ENCODE results near the gene KRT7.

KRT7 gene

DNA sequence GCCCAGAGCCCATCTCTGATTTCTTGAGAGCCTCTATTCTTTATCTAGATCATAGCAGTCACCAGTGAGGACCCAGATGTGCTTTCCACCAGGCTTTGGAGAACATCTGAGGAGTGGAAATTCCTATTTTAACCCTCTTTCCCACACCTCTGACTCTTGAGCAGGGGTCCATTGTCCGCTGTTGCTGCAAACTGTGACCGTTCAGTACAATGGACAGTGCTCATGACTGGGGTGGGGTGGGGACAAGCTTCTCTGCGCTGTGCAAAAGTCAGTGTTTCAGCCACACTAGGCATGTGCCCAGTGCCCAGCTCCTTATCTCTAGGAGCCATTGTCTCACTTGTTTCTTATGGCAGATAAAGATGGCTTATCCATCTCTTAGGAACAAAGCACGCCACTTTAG, 16.9 kb upstream of the KRT7 start:
- no peak overlapping the region for H3K4me3 ChIP-seq (ENCODE audit: low read depth in 1 of 2, low read length in 2 of 2)
- H3K36me3 ChIP-seq (ENCODE audit: control insufficient read depth in 1 of 2, insufficient read depth in 2 of 2, low read length in 2 of 2), result no peaks in the 10 kb centered on the region
- no peaks in the 10 kb centered on the region for H3K9me3 ChIP-seq (ENCODE audit: control insufficient read depth in 1 of 2, low read length in 2 of 2)
- H3K27ac ChIP-seq (ENCODE audit: low read length), result no peak overlapping the region
- no peaks in the 10 kb centered on the region for H3K27me3 ChIP-seq (ENCODE audit: low read depth, low read length)
- peaks cover 0 to 5% of the 10 kb centered on the region in 2 donors for H3K4me1 ChIP-seq (ENCODE audit: control insufficient read depth in 1 of 2, insufficient read depth in 2 of 2, low read length in 2 of 2)

DNA sequence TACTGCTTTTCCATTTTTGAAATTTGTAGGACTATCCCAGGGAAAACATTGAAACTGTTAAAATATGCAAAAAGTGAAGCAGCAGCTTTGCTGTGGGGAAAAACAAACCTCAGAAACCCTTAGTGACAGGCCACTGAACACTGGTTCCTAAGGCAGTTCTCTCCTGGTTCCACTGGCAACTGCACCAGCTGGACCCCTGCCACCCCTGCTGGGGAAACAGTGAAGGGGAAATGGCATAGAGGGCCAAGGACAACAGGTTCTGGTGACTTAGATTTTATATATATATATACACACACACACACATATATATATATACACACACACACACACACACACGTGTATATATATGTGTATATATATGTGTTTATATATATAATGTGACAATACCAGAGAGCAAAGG, 16.2 kb upstream of the KRT7 start:
- H3K27ac ChIP-seq (ENCODE audit: low read length), result no peak overlapping the region

DNA sequence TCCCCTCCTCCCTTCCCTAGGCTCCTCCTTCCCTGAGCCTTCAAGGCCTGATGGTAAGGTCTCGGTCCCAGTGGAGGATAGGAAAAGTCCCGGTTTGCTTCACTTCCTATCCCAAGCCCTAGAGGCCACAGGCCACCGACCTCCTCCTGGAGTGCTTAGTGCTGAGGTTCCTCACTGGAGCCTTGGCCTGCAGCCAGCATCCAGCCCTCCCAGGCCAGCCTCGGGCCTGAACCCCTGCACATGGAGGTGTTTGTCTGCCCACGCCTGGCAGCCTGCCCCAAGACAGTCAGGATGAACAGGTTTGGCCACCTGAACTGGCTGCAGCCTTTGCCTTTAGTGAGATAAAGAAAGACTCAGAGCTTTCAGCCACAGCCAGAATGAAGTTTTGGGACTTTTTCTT, 15.8 kb upstream of the KRT7 start:
- Histone ChIP-seq H3K27me3 (ENCODE audit: low read depth, low read length) (no peaks in the 10 kb centered on the region), H3K27ac (ENCODE audit: low read length) (no peak overlapping the region), H3K9me3 (ENCODE audit: control insufficient read depth in 1 of 2, low read length in 2 of 2) (no peaks in the 10 kb centered on the region), H3K4me3 (ENCODE audit: low read depth in 1 of 2, low read length in 2 of 2) (no peak overlapping the region), H3K4me1 (ENCODE audit: control insufficient read depth in 1 of 2, insufficient read depth in 2 of 2, low read length in 2 of 2) (peaks cover 0 to 5% of the 10 kb centered on the region in 2 donors), H3K36me3 (ENCODE audit: control insufficient read depth in 1 of 2, insufficient read depth in 2 of 2, low read length in 2 of 2) (no peaks in the 10 kb centered on the region)

More for the DNA sequence above, 16.2 kb upstream of the KRT7 start:
- peaks cover 0 to 5% of the 10 kb centered on the region in 2 donors for H3K4me1 ChIP-seq (ENCODE audit: control insufficient read depth in 1 of 2, insufficient read depth in 2 of 2, low read length in 2 of 2)
- no peaks in the 10 kb centered on the region for H3K36me3 ChIP-seq (ENCODE audit: control insufficient read depth in 1 of 2, insufficient read depth in 2 of 2, low read length in 2 of 2)
- no peaks in the 10 kb centered on the region for H3K9me3 ChIP-seq (ENCODE audit: control insufficient read depth in 1 of 2, low read length in 2 of 2)
- H3K4me3 ChIP-seq (ENCODE audit: low read depth in 1 of 2, low read length in 2 of 2), result no peak overlapping the region
- no peaks in the 10 kb centered on the region for H3K27me3 ChIP-seq (ENCODE audit: low read depth, low read length)

DNA sequence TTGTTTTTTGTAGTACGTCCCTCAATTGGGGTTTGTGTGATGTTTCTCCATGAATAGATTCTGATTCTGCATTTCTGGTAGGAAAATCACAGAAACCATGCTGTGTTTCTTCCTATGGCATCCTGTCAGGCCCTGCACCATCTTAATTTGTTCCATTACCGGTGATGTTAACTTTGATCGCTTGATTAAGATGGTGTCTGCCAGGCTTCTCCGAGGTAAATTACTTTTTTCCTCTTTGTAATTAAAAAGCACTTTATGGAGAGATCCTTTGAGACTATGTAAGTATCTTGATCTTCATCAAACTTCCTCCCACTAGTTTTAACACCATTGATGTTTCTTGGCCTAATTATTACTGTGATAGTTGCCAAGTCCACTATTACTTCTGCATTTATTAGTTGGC, 15.0 kb upstream of the KRT7 start:
- Histone ChIP-seq H3K4me1 (ENCODE audit: control insufficient read depth in 1 of 2, insufficient read depth in 2 of 2, low read length in 2 of 2) (peaks cover 0 to 5% of the 10 kb centered on the region in 2 donors), H3K36me3 (ENCODE audit: control insufficient read depth in 1 of 2, insufficient read depth in 2 of 2, low read length in 2 of 2) (no peaks in the 10 kb centered on the region), H3K4me3 (ENCODE audit: low read depth in 1 of 2, low read length in 2 of 2) (no peak overlapping the region), H3K9me3 (ENCODE audit: control insufficient read depth in 1 of 2, low read length in 2 of 2) (no peaks in the 10 kb centered on the region), H3K27ac (ENCODE audit: low read length) (no peak overlapping the region), H3K27me3 (ENCODE audit: low read depth, low read length) (no peaks in the 10 kb centered on the region)

DNA sequence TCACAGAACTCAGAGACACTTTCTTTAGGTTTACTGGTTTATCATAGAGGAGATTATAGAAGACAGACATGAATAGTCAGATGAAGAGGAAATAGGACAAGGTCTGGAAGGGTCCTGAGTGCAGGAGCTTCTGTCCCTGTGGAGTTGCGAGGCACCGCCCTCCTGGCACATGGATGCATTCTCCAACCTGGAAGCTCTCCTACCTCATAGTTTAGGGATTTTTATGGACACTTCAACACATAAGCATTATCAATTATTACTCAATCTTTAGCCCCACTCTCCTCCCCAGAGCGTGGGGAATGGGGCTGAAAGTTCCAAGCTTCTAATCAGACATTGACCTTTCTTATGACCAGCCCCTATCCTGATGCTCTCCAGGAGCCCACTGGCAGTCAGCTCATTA, 12.6 kb upstream of the KRT7 start:
- no peak overlapping the region for H3K4me3 ChIP-seq (ENCODE audit: low read depth in 1 of 2, low read length in 2 of 2)
- H3K27me3 ChIP-seq (ENCODE audit: low read depth, low read length), result no peaks in the 10 kb centered on the region

DNA sequence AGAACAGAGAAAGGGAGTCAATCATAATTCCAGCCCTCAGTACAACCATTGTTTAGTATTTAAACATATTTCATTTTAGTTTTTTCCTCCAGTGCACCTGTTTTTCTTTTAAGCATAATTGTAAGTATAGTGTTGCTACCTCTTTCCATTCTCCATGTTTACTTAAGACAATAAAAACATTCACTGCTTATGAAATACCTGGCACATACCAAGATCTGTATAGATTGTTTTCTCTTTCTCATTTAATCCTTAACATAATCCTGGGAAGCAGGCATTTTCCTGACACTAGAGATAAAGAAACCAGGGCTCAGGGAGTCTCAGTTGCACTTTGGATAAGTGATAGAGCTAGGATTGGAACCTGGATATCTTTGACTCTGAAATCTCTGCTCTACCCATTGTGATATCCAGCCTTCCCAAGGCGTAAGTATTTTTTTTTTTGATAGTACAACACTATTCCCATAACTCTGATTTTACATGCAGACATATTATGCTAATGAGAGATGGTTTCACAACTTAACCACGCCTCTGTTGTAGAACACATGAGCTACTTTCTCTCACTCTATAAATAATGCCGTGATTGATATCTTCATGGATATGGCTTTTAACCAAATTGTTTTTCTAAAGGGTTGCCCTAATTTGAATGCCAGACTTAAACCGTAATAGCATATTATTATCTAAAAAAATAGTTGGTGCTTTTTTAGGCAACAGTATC, 11.8 kb upstream of the KRT7 start:
- Histone ChIP-seq H3K4me3 (ENCODE audit: low read depth in 1 of 2, low read length in 2 of 2) (no peak overlapping the region), H3K27ac (ENCODE audit: low read length) (no peak overlapping the region), H3K36me3 (ENCODE audit: control insufficient read depth in 1 of 2, insufficient read depth in 2 of 2, low read length in 2 of 2) (no peaks in the 10 kb centered on the region), H3K9me3 (ENCODE audit: control insufficient read depth in 1 of 2, low read length in 2 of 2) (no peaks in the 10 kb centered on the region), H3K27me3 (ENCODE audit: low read depth, low read length) (no peaks in the 10 kb centered on the region), H3K4me1 (ENCODE audit: control insufficient read depth in 1 of 2, insufficient read depth in 2 of 2, low read length in 2 of 2) (peaks cover 0 to 5% of the 10 kb centered on the region in 2 donors)

More for the DNA sequence above, 12.6 kb upstream of the KRT7 start:
- Histone ChIP-seq H3K27ac (ENCODE audit: low read length) (no peak overlapping the region), H3K36me3 (ENCODE audit: control insufficient read depth in 1 of 2, insufficient read depth in 2 of 2, low read length in 2 of 2) (no peaks in the 10 kb centered on the region), H3K9me3 (ENCODE audit: control insufficient read depth in 1 of 2, low read length in 2 of 2) (no peaks in the 10 kb centered on the region), H3K4me1 (ENCODE audit: control insufficient read depth in 1 of 2, insufficient read depth in 2 of 2, low read length in 2 of 2) (peaks cover 0 to 5% of the 10 kb centered on the region in 2 donors)

DNA sequence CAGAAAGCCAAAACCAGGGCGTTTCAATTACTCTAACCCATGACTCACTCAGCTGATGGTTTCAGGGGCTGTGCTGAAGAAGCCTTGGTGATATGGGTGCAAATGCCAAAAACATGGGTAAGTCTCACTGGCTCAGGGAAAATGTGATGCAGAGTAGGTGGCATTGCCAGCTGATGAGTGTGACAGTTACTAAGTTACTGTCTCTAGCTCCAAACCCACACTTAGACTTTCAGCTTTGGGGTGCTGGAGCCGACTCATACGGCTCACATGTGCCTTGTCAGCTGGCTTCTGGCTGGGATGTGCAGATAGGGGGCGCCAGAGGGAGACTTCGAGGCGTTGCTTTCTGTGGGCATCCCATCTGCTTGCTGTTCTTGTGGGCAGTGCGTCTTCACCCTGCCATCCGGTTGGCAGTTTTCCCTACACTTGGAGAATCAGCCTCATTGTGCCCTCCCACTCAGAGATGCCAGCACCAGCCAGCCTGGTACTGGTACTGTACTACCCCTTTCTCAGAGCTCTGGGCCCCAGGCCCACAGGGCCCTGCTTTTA, 11.1 kb upstream of the KRT7 start:
- Histone ChIP-seq H3K4me3 (ENCODE audit: low read depth in 1 of 2, low read length in 2 of 2) (no peak overlapping the region), H3K36me3 (ENCODE audit: control insufficient read depth in 1 of 2, insufficient read depth in 2 of 2, low read length in 2 of 2) (no peaks in the 10 kb centered on the region), H3K9me3 (ENCODE audit: control insufficient read depth in 1 of 2, low read length in 2 of 2) (no peaks in the 10 kb centered on the region), H3K27me3 (ENCODE audit: low read depth, low read length) (no peaks in the 10 kb centered on the region), H3K27ac (ENCODE audit: low read length) (no peak overlapping the region), H3K4me1 (ENCODE audit: control insufficient read depth in 1 of 2, insufficient read depth in 2 of 2, low read length in 2 of 2) (peaks cover 0 to 5% of the 10 kb centered on the region in 2 donors)

DNA sequence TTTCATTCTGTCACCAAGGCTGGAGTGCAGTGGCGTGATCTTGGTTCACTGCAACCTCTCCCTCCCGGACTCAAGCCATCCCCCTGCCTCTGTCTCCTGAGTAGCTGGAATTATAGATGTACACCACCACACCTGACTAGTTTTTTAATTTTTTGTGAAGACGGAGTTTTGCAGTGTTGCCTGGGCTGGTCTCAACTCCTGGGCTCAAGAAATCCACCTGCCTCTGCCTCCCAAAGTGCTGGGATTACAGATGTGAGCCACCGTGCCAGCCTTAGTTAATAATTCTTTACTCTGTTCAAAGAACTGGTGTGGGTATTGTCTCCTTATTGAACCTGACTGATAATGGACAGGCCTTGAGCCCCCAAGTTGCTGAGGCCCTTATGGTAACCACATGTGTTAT, 10.4 kb upstream of the KRT7 start:
- Histone ChIP-seq H3K4me1 (ENCODE audit: control insufficient read depth in 1 of 2, insufficient read depth in 2 of 2, low read length in 2 of 2) (peaks cover 0 to 3% of the 10 kb centered on the region in 2 donors), H3K9me3 (ENCODE audit: control insufficient read depth in 1 of 2, low read length in 2 of 2) (no peaks in the 10 kb centered on the region), H3K27ac (ENCODE audit: low read length) (no peak overlapping the region), H3K36me3 (ENCODE audit: control insufficient read depth in 1 of 2, insufficient read depth in 2 of 2, low read length in 2 of 2) (no peaks in the 10 kb centered on the region), H3K4me3 (ENCODE audit: low read depth in 1 of 2, low read length in 2 of 2) (no peak overlapping the region), H3K27me3 (ENCODE audit: low read depth, low read length) (no peaks in the 10 kb centered on the region)

DNA sequence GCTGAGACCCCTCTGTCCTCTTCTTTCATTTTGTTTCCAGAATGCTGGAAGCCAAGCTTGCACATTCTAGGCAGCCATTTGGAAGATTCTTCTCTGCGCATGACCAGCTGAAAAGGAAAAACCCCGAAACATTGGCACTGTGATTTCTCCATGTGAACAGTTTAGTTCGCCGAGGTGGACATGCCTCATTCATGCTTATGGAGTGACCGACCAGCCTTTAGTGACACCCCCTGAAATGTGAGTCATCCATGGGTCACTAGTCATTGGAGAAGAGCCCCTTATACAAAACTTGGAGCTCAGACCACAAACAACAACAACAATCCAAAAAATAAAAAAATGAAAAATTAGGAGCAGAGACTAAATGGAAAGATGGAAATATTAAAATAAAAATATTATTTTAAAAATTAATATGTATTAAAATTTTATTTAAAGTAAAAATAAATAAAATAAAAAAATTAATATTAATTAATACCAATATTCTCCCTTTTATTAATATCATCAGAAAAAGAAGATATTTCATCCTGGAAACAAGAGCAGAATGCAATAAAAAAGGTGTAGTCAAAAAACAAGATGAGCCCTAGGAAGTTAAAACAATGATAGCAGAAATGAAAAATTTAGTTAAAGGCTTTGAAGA, 9.5 kb upstream of the KRT7 start:
- no peaks in the 10 kb centered on the region for H3K36me3 ChIP-seq (ENCODE audit: control insufficient read depth in 1 of 2, insufficient read depth in 2 of 2, low read length in 2 of 2)
- no peak overlapping the region for H3K4me3 ChIP-seq (ENCODE audit: low read depth in 1 of 2, low read length in 2 of 2)
- no peaks in the 10 kb centered on the region for H3K9me3 ChIP-seq (ENCODE audit: control insufficient read depth in 1 of 2, low read length in 2 of 2)
- H3K4me1 ChIP-seq (ENCODE audit: control insufficient read depth in 1 of 2, insufficient read depth in 2 of 2, low read length in 2 of 2), result no peaks in the 10 kb centered on the region
- H3K27me3 ChIP-seq (ENCODE audit: low read depth, low read length), result no peaks in the 10 kb centered on the region
- no peak overlapping the region for H3K27ac ChIP-seq (ENCODE audit: low read length)

DNA sequence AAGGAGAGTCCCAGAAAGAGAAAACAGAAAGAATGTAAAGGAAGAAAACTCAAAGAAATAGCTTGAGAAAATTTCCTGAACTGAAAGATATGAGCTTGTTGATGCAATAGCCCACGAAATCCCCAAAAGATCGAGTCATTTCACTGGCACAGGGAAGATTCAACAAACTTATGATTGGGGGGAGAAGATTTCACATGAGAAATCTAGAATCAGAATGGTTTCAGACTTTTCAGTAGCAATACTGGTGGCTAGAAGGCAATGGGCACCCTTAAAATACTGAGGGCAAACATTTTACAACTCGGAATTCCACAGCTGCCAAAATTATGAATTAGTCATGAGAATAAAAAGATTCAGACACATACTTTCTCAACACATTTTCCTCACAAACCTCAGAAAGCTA, 8.9 kb upstream of the KRT7 start:
- H3K4me1 ChIP-seq (ENCODE audit: control insufficient read depth in 1 of 2, insufficient read depth in 2 of 2, low read length in 2 of 2), result no peaks in the 10 kb centered on the region
- H3K27me3 ChIP-seq (ENCODE audit: low read depth, low read length), result peaks cover 2% of the 10 kb centered on the region
- no peaks in the 10 kb centered on the region for H3K36me3 ChIP-seq (ENCODE audit: control insufficient read depth in 1 of 2, insufficient read depth in 2 of 2, low read length in 2 of 2)
- no peaks in the 10 kb centered on the region for H3K9me3 ChIP-seq (ENCODE audit: control insufficient read depth in 1 of 2, low read length in 2 of 2)
- H3K27ac ChIP-seq (ENCODE audit: low read length), result no peak overlapping the region
- H3K4me3 ChIP-seq (ENCODE audit: low read depth in 1 of 2, low read length in 2 of 2), result no peak overlapping the region

DNA sequence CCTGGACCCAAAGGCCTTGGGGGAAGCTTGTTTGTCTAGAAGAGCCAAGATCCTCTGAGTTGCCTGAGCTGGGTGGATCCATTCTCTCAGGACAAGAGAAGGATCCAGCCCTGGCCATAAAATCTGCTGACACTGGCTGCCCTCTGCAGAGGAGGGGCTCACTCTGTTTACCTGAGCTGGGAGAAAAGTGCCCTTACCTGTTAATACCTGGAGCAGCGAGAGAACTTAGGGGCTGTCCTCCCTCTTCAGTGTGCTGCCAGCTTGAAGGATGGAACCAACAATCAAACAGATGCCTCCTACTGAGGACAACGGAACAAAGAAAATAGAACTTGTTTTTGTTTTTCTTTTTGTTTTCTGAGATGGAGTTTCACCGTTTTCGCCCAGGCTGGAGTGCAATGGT, 7.3 kb upstream of the KRT7 start:
- no peaks in the 10 kb centered on the region for H3K36me3 ChIP-seq (ENCODE audit: control insufficient read depth in 1 of 2, insufficient read depth in 2 of 2, low read length in 2 of 2)
- peaks cover 7% of the 10 kb centered on the region for H3K27me3 ChIP-seq (ENCODE audit: low read depth, low read length)
- H3K4me3 ChIP-seq (ENCODE audit: low read depth in 1 of 2, low read length in 2 of 2), result no peak overlapping the region
- H3K9me3 ChIP-seq (ENCODE audit: control insufficient read depth in 1 of 2, low read length in 2 of 2), result no peaks in the 10 kb centered on the region
- H3K4me1 ChIP-seq (ENCODE audit: control insufficient read depth in 1 of 2, insufficient read depth in 2 of 2, low read length in 2 of 2), result no peaks in the 10 kb centered on the region
- H3K27ac ChIP-seq (ENCODE audit: low read length), result no peak overlapping the region
